Measurements from ENCODE around the gene BCL2A1.

GRCh38 chr15:79918278-79918677 is 52.7 kb downstream of the BCL2A1 start:
- TF ChIP-seq POLR2A (IDR thresholded peaks at IDR 0.05) = no peak
- TF ChIP-seq CTCF (IDR thresholded peaks at IDR 0.05) = no peak
